H9 (cell line): ENCODE data around the gene RNF149. TPM values are rescaled to one million over a fixed set of nuclear protein-coding genes. Genes with fewer than 3 reads are reported as not detected.
A peak's percentile ranks its signal among the peaks of the same experiment; 100 is the strongest.

Experiments
- DNase-seq: peaks from one replicate; pipeline ENCODE4 v3.0.0-alpha.2; 2017
- H2AFZ ChIP-seq: one replicate; pipeline ENCODE4 v1.6.1; 2013; ENCODE audit warnings: mild to moderate bottlenecking, low read length, control low read depth, moderate library complexity
- H2AK5ac ChIP-seq: 2 replicates; pipeline ENCODE4 v1.6.1; 2013; ENCODE audit warnings: low read length, control low read depth, mixed read lengths; ENCODE audit not compliant: insufficient read length
- H2BK120ac ChIP-seq: one replicate; pipeline ENCODE4 v1.6.1; 2013; ENCODE audit warnings: low read depth, mild to moderate bottlenecking, low read length, control low read depth, inconsistent platforms; ENCODE audit not compliant: poor library complexity, severe bottlenecking
- H2BK12ac ChIP-seq: 2 replicates; pipeline ENCODE4 v1.6.1; 2013; ENCODE audit warnings: low read length, control low read depth, mixed read lengths, low read depth; ENCODE audit not compliant: insufficient read length
- H2BK15ac ChIP-seq: 2 replicates; pipeline ENCODE4 v1.6.1; 2013; ENCODE audit warnings: low read depth, low read length, control low read depth
- H2BK20ac ChIP-seq: one replicate; pipeline ENCODE4 v1.6.1; 2013; ENCODE audit warnings: low read depth, mild to moderate bottlenecking, low read length, control low read depth, inconsistent platforms; ENCODE audit not compliant: poor library complexity, severe bottlenecking
- H2BK5ac ChIP-seq: 2 replicates; pipeline ENCODE4 v1.6.1; 2013; ENCODE audit warnings: low read length, control low read depth, mixed read lengths; ENCODE audit not compliant: insufficient read length
- H3K14ac ChIP-seq: 2 replicates; pipeline ENCODE4 v1.6.1; 2013; ENCODE audit warnings: low read length, control low read depth; ENCODE audit not compliant: insufficient read depth
- H3K18ac ChIP-seq: 2 replicates; pipeline ENCODE4 v1.6.1; 2013; ENCODE audit warnings: low read depth, mild to moderate bottlenecking, mixed read lengths, low read length, control low read depth; ENCODE audit not compliant: insufficient read length
- H3K23ac ChIP-seq: 2 replicates; pipeline ENCODE4 v1.6.1; 2013; ENCODE audit warnings: low read length, control low read depth, mixed read lengths, low read depth; ENCODE audit not compliant: insufficient read length
- H3K23me2 ChIP-seq: 2 replicates; pipeline ENCODE4 v1.6.1; 2013; ENCODE audit warnings: low read depth, mild to moderate bottlenecking, mixed read lengths, low read length, control low read depth; ENCODE audit not compliant: insufficient read length, poor library complexity, severe bottlenecking
- H3K27ac ChIP-seq: 2 replicates; pipeline ENCODE4 v1.5.1; 2013; ENCODE audit warnings: low read length, control low read depth, mixed read lengths, low read depth; ENCODE audit not compliant: insufficient read length
- H3K27me3 ChIP-seq: 2 replicates; pipeline ENCODE4 v1.6.1; 2013; ENCODE audit warnings: low read length, control low read depth, inconsistent platforms; ENCODE audit not compliant: insufficient read depth
- H3K4ac ChIP-seq: 2 replicates; pipeline ENCODE4 v1.6.1; 2013; ENCODE audit warnings: low read depth, mild to moderate bottlenecking, control low read depth, inconsistent platforms, low read length, moderate library complexity
- H3K4me1 ChIP-seq: 2 replicates; pipeline ENCODE4 v1.6.1; 2013; ENCODE audit warnings: low read length, control low read depth, inconsistent platforms; ENCODE audit not compliant: insufficient read depth
- H3K4me2 ChIP-seq: 2 replicates; pipeline ENCODE4 v1.6.1; 2013; ENCODE audit warnings: low read length, control low read depth, mixed read lengths; ENCODE audit not compliant: insufficient read length, insufficient read depth
- H3K56ac ChIP-seq: 2 replicates; pipeline ENCODE4 v1.6.1; 2013; ENCODE audit warnings: low read depth, mild to moderate bottlenecking, mixed read lengths, low read length, control low read depth; ENCODE audit not compliant: insufficient read length
- H3K79me1 ChIP-seq: 2 replicates; pipeline ENCODE4 v1.6.1; 2013; ENCODE audit warnings: low read depth, mild to moderate bottlenecking, moderate library complexity, low read length, control low read depth, inconsistent platforms; ENCODE audit not compliant: insufficient read depth, poor library complexity, severe bottlenecking
- H3K79me2 ChIP-seq: 2 replicates; pipeline ENCODE4 v1.6.1; 2013; ENCODE audit warnings: low read length, control low read depth, inconsistent platforms; ENCODE audit not compliant: insufficient read depth
- H3K9ac ChIP-seq: 2 replicates; pipeline ENCODE4 v1.6.1; 2013; ENCODE audit warnings: low read length, control low read depth, mixed read lengths; ENCODE audit not compliant: insufficient read length; ENCODE audit errors: extremely low read depth
- H3K9me3 ChIP-seq: one replicate; pipeline ENCODE4 v1.6.1; 2013; ENCODE audit warnings: low read depth, low read length, inconsistent platforms; ENCODE audit not compliant: control insufficient read depth
- H3T11ph ChIP-seq: one replicate; pipeline ENCODE4 v1.6.1; 2013; ENCODE audit warnings: mild to moderate bottlenecking, low read length, control low read depth, inconsistent platforms
- H4K20me1 ChIP-seq: one replicate; pipeline ENCODE4 v1.6.1; 2013; ENCODE audit not compliant: control insufficient read depth, insufficient read length, insufficient read depth
- H4K5ac ChIP-seq: 2 replicates; pipeline ENCODE4 v1.6.1; 2013; ENCODE audit warnings: low read depth, mild to moderate bottlenecking, mixed read lengths, low read length, control low read depth; ENCODE audit not compliant: insufficient read length
- H4K8ac ChIP-seq: replicated peaks from 2 replicates; pipeline ENCODE4 v1.6.1; 2013; ENCODE audit warnings: low read length, control low read depth, mixed read lengths, low read depth; ENCODE audit not compliant: insufficient read length
- H4K91ac ChIP-seq: 2 replicates; pipeline ENCODE4 v1.6.1; 2013; ENCODE audit warnings: low read depth, mild to moderate bottlenecking, moderate library complexity, mixed read lengths, low read length, control low read depth; ENCODE audit not compliant: insufficient read length
- H3K27ac Mint-ChIP-seq, 3 experiments: 2 replicates in 2 of 3; 3 replicates in 1 of 3; pipeline ENCODE4 v1.8.0; 2020 to 2021; ENCODE audit warnings: mixed read lengths in 3 of 3, mild to moderate bottlenecking in 1 of 3, moderate library complexity in 1 of 3
- H3K27me3 Mint-ChIP-seq: 2 replicates; pipeline ENCODE4 v1.8.0; 2021; ENCODE audit warnings: low read depth, mild to moderate bottlenecking, moderate library complexity, mixed read lengths
- H3K36me3 Mint-ChIP-seq, 3 experiments: 2 replicates in 2 of 3; 3 replicates in 1 of 3; pipeline ENCODE4 v1.8.0; 2020 to 2021; ENCODE audit warnings: low read depth in 3 of 3, mixed read lengths in 3 of 3; ENCODE audit not compliant: insufficient read depth in 1 of 3
- H3K4me1 Mint-ChIP-seq, 2 experiments: 2 replicates each; pipeline ENCODE4 v1.8.0; 2020; ENCODE audit warnings: mixed read lengths in 2 of 2
- H3K4me3 Mint-ChIP-seq, 2 experiments: 2 replicates in 1 of 2; 3 replicates in 1 of 2; pipeline ENCODE4 v1.8.0; 2020 to 2021; ENCODE audit warnings: mild to moderate bottlenecking in 2 of 2, mixed read lengths in 2 of 2, moderate library complexity in 1 of 2
- H3K9me3 Mint-ChIP-seq, 2 experiments: 2 replicates in 1 of 2; 3 replicates in 1 of 2; pipeline ENCODE4 v1.8.0; 2020; ENCODE audit warnings: mild to moderate bottlenecking in 2 of 2, mixed read lengths in 2 of 2, moderate library complexity in 1 of 2
- CTCF ChIP-seq: fragments of 200-600 bp; sonication (generic); conservative IDR thresholded peaks from 3 replicates; pipeline ENCODE4 v1.8.0; 2021; ENCODE audit warnings: antibody characterized with exemption, mild to moderate bottlenecking
- WGBS: extraction: QIAGEN DNeasy Blood & Tissue Kit; methylation state at CpG from one replicate; pipeline ENCODE4 v1.1.7; 2013; ENCODE audit warnings: missing lambda C conversion rate, low lambda C conversion rate, mixed read lengths; ENCODE audit not compliant: insufficient read length; ENCODE audit errors: extremely low coverage; 5-methylcytosine and 5-hydroxymethylcytosine counted together
- total RNA-seq: library from RNA; stranded (reverse); gene quantifications from 2 replicates; pipeline ENCODE4 v1.2.1, GENCODE V29; 2021

RNF149 gene
- total RNA-seq, 1 experiment from 2014 or later, result 18.0 TPM

GRCh38 chr2:101307503-101307902, 998 bp downstream of the RNF149 start:
- TF ChIP-seq CTCF, result no peak
- Mint-ChIP-seq H3K4me1 (peaks cover 33 to 34% of the 10 kb centered on the region in 2 experiments), H3K4me3 (peak overlapping the region; percentile 82 to 92), H3K27ac (0 out of 7 replicates have a peak overlapping the region, but pooled peaks of 1 of the 3 experiments have one; percentile 6), H3K36me3 (peaks cover 3 to 7% (median 7%) of the 10 kb centered on the region in 3 experiments; a peak in 6 of 7 replicates), H3K27me3 (peaks cover 7% of the 10 kb centered on the region; the same call in 1 of the 2 replicates), H3K9me3 (no peaks in the 10 kb centered on the region)
- peaks cover 7% of the 10 kb centered on the region; the same call in 1 of the 2 replicates for H3K4me1 ChIP-seq
- no peak overlapping the region for H2AFZ ChIP-seq
- H3K56ac ChIP-seq, result no peak overlapping the region
- no peaks in the 10 kb centered on the region for H3K9me3 ChIP-seq
- no peak overlapping the region for H3K4ac ChIP-seq
- H3K27me3 ChIP-seq, result no peaks in the 10 kb centered on the region
- H2BK120ac ChIP-seq, result no peak overlapping the region
- no peak overlapping the region for H2BK5ac ChIP-seq
- H3K14ac ChIP-seq, result no peak overlapping the region
- DNase-seq, result no peak
- no CpG with 5 or more reads among the region's 9 CpGs for WGBS
- peaks cover 24% of the 10 kb centered on the region for H3K79me2 ChIP-seq
- no peak overlapping the region for H2AK5ac ChIP-seq
- H4K8ac ChIP-seq, result no peak overlapping the region
- H2BK20ac ChIP-seq, result no peak overlapping the region
- H3K27ac ChIP-seq, result no peak overlapping the region
- H3K23me2 ChIP-seq, result peaks cover 17% of the 10 kb centered on the region
- H3K9ac ChIP-seq, result peak overlapping the region; percentile 74
- no peak overlapping the region for H4K91ac ChIP-seq
- H3K79me1 ChIP-seq, result peaks cover 11% of the 10 kb centered on the region
- peak overlapping the region; percentile 94 for H3K4me2 ChIP-seq
- no peak overlapping the region for H2BK15ac ChIP-seq
- H4K5ac ChIP-seq, result no peak overlapping the region
- H3K23ac ChIP-seq, result no peak overlapping the region
- no peaks in the 10 kb centered on the region for H4K20me1 ChIP-seq
- H3K18ac ChIP-seq, result no peak overlapping the region
- no peak overlapping the region for H3T11ph ChIP-seq
- H2BK12ac ChIP-seq, result no peak overlapping the region
